Activated CD8-positive, alpha-beta memory T cell treated with anti-CD3 and anti-CD28 coated beads for 36 hours (primary cell): ENCODE data around the gene RBM19. TPM values are rescaled to one million over a fixed set of nuclear protein-coding genes. Genes with fewer than 3 reads are reported as not detected.

Experiments
- CTCF ChIA-PET: fragments of 350-600 bp; sonication (Branson Sonifier 250); formaldehyde crosslinking; loops from one replicate; lab custom pipeline; 2021; ENCODE audit warnings: antibody characterized with exemption; lab: Charles Lee
- POLR2A ChIA-PET: fragments of 350-600 bp; sonication (Branson Sonifier 250); formaldehyde crosslinking; loops from one replicate; lab custom pipeline; 2021; ENCODE audit warnings: antibody characterized with exemption; lab: Charles Lee
- total RNA-seq, 2 experiments: library from RNA; stranded (reverse); gene quantifications; one replicate each; pipeline ENCODE4 v1.2.3, GENCODE V29; 2021

RBM19 gene
- total RNA-seq, 2 experiments from 2014 or later = 98.0 to 103 TPM

DNA sequence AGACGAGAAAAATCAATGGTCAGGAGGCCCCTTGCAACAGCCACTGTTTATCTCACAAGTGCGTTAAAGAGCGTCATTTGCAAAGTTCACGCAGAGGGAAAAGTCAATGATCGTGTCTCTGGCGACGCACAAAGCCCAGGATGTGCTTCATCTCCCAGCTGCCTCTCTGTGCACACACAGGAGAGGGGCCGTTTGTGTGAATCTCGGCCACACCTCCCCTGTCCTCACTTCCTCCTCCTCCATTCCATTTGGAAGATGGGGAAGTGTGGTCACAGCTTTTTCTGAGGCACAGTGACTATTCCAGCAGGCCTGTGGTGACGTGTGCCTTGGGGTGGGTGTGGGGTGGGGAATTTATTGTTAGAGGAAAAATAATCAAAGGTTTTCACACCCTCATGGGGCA, 90.4 kb downstream of the RBM19 start:
- ChIA-PET POLR2A (no interaction called here), CTCF (no interaction called here)

DNA sequence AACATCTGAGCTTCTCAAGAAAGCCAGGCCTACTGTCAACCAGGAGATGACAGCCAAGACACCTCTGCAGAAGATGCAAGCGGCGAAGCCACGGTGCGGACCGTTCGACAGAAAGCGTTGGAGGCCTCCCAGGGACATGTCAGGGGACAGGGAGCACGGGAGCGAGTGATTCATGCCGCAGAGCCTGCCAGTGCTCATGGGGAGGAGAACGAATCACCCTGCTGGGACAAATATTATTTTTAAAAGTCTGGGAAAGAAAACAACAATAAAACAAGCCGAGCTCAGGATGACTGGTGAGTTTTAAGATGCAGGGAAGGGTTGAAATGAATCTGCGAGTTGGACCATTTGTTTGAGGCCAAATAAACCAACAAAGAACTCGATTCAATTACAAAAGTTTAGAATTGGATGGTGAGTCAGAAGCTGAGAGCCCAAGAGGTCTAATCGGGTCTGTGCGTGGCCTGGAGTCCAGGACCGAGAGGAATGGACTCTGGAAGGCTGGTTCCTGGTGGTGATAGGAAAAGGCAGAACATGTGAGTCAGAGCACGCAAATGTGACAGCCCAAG, 91.0 kb downstream of the RBM19 start:
- ChIA-PET CTCF (no interaction called here), POLR2A (no interaction called here)

DNA sequence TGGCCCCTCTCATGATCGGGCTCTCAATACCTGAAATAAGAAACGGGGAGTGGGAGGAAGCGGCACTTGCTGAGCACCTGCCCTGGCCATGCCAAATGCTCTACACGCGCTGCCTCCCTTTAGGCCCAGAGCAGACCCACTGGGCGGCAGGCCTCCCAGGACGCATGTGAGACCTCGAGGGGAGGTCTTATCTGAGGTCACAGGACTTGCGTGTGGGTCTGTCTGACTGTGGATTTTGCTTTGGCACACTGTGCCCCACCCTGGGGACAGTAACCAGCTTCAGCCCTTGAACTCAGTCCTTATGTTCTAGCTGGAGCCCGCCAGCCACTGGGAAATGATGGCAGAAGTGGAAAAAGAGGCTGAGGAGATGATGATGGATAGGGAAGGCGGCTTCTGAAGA, 91.8 kb downstream of the RBM19 start:
- ChIA-PET CTCF (no interaction called here), POLR2A (no interaction called here)

DNA sequence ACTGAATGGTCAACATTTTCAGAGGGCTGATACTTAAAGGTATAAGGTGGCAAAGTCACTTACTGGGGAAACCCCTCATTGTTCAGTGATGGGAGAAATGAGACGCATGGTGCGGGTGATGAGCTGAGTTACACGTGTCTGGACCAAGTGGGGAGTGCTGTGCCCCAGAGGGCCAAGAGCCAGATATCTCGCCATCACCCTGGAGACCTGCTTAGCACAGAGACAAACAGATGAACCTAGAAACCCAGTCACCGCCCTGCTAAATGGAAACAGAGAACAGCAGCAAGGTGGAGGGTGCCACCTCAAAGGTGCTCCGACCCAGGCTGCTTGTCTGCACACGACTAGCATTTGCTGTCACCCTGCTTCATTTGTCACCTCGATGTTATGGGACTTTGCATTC, 92.4 kb downstream of the RBM19 start:
- POLR2A ChIA-PET = no interaction called here
- CTCF ChIA-PET = no interaction called here

DNA sequence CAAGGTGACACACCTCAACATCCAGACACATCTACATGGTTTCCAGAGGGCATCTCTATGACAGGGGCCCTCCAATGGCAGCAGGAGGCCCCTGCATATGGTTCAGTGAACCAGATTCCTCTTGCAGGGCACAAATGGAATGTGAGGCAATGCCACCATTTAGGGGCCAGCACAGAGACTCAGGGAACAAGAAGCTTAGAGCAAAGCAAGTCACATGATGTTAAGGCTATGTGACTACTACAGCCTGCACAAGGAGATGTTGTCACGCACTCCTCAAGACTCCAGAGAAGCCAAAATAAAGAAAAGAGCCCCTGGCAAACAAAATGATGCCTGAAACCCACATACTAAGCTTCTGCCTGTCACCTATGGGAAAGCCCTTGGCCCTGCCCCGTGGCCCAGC, 95.2 kb downstream of the RBM19 start:
- POLR2A ChIA-PET = no interaction called here
- CTCF ChIA-PET = no interaction called here

DNA sequence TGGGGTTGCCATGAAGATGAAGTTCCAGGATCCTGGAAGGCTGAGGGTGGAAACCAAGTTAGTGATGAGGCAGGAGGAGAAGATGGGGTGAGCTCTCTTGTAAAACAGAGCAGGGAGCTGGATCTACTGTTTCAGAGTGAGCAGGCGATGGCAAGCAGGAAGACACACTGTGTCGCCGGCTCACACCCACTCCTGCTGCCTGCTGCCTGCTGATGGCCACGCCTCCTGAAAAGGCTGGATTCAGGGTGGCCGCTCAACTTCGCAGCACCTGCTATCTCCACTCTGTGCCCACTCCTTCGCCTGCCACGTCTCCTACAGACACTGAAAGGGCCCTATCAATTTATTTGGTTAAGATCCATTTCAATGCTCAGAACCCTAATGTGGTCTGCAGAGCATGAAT, 96.1 kb downstream of the RBM19 start:
- CTCF ChIA-PET = no interaction called here
- POLR2A ChIA-PET = no interaction called here

DNA sequence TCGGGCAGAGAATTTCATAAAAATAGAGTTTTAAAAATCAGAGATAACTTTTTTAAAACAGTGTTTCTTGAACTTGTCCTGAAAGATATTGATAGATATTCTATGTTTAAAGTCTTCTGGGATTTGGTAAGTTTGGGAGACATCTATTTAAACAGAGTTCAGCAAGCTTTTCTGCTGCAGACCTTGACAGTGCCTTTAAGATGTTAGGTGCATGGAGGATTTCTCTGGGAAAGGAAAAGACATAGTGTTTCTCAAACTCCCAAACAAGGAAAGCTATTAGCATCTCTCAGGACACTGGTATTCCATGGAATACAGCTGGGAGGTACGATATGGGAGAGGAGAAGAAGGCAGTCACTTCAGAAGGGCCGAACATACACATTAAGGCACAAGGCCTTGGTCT, 97.8 kb downstream of the RBM19 start:
- ChIA-PET POLR2A (no interaction called here), CTCF (no interaction called here)

DNA sequence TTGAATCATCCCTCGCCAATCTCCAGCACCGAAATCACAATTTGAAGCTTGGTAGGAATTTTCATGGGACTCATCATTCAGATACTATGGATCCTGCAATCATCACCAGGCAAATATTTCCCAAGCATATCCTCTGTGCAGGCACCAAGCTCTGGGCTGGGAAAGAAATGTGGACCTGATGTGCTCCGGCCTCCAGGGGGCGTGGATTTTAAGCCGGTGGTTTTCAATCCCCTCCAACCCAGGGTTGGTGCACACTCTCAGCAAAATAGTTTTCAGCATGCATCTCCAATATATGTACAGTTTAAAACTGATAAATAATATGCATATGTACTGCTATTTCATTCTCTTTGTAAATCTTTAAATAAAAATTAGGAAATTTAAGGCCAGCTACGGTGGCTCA, 98.9 kb downstream of the RBM19 start:
- ChIA-PET POLR2A (no interaction called here), CTCF (no interaction called here)

DNA sequence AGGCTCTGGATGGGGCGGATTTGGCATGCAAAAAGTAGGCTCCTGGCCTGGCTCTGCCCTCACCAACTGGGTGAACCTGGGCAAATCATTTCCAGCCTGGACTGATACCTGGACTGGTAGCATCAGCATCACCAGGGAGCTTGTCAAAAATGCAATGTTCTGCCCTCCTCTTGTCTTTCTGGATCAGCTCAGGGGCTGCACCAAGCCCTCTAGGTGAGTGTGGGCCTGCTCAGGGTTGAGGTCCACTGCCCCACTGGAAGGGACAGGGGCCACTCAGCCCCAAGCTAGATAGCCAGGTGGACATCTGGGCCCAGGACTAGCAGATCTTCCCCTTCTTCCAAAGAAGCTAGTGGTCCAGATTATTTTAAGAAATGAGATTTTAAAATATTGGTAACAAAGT, 99.6 kb downstream of the RBM19 start:
- POLR2A ChIA-PET = no interaction called here
- CTCF ChIA-PET = no interaction called here

DNA sequence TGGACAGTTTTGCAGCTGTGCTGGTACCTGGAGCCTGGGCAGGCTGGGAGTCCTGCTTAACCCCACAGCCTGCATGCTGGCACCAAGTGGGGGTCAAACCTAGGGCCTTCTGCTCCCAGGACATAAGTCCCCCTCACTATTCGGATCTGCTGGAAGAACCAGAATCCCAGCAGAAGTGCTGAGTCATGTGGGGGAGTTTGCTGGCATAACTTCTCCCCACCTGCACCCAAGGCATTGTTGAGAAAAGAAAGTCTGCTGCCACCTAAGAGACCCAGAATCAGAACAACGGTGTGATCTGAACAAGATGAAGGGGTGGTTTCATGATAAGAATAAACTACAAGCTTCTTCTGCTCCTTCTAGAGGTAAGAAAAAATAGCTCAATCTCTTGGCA, 102.7 kb downstream of the RBM19 start:
- POLR2A ChIA-PET = no interaction called here

DNA sequence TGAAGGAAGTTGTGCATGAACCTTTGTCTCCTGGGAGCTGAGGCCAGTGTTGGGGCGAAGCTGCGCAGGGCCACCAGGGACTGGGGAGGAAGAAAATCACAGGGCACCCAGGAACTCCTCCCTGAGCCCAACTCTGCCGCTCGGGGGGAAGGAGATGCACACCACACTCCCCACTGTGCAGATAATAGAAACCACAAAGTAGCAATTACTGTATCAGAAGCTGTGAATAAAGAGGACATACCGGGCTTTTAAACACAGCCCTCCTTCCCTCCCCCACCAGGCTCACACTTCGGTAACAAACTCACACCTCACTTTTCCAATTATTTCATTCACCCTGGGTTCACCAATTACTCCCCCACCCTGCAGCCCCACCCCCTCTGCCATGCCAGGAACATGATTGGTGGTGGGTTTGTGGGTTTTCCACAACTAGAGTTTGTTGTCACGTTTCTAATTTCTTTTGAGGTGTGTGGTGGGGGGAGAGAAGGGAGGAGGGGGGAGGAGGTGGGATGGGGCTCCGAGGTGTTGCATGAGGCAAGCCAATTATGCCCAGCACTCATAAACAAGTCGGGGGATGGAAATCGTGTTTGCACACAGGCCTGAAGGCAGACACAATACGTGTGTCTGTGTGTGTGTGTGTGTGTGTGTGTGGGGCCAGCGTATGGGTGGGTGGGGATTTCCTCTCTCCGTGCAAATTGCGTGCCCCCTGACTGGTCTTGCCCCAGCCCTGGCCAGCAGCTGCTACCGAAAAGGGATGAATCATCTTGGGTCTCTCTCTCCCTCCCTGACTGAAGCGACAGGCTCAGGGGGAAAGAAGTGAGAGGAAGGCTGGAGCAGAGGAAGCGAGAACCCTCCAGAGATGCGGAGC, 103.3 kb downstream of the RBM19 start:
- CTCF ChIA-PET = no interaction called here
- POLR2A ChIA-PET = no interaction called here

More for the DNA sequence above, 102.7 kb downstream of the RBM19 start:
- CTCF ChIA-PET = no interaction called here

DNA sequence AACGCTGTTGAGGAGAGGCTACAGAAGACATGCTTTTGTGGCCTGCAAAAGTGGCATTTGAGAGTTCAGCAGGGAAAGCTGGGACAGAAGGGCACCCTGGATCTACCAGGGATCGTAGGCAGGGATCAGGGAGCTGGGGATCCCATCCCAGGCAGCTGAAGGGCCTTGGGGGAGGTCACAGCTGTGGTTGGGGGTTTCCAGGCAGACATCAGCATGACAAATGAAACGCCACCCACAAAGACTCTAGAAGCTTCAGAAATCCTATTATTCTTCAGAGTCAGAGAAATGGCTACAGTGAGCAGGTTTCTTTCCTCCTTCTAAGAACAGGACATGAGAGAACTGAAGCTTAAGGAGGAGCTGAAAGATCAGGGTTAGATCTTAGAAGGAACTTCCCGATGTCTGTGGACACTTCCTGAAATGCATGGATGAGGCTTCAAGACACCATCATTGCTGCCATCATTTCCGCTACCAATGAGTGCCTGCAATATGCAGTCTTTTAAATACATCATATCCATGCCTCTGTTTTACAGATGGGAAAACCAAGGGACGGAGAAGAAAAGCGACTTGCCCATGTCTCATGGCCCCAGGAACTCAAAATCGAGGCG, 104.3 kb downstream of the RBM19 start:
- ChIA-PET CTCF (no interaction called here), POLR2A (no interaction called here)

DNA sequence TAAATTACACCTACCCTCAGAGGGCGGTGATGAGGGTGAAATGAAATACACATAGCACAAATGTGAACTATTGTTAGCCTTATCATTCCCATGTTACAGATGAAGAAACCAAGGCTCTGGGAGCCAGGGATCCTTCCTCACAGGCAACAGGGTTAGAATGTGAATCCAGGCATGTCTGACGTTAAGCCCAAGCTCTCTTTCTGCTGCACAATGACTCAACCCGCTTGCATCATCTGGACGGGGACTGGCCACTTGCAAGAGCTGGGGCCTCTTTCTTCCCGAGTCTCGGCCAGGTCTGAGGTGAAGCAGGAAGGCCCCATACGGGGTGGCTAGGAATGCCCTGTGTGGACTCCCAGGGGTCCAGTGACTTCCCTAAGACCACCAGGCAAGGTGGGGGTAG, 105.2 kb downstream of the RBM19 start:
- ChIA-PET POLR2A (no interaction called here), CTCF (no interaction called here)

DNA sequence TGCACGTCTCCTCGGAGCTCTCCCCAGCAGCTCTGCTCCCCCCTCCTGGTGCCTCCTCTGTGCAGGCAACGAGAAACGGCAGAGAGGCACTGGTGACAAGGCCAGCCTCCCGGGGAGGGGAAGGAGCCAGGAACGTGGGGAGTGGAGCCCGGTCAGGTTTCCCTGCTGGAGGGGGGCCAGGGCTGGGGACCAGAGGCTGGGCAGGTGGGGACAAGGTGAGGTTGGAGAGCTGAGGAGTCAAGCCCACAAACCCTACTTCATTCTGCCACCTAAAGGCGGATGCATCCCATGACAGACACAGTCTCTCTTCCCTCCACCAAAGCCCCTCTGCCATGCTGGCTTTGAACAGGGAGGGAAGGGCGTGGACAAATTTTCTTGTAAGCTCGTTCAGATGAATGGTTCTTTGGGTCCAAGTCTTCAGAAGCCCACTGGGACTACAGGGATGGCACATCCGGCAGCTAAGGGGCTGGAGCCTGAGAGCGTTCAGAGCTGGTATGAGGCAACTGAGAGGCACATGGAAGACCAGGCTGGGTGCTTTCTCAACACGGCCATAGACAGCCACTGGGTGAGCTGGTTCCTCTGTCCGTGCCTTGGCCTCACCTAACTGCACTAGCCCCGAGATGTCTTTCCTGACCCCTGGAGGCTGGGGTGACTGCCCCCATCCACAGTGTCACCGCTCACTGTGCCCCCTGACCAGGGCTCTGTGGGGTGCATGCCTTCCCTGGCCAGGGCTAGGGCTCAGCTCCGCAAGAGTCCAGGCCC, 105.9 kb downstream of the RBM19 start:
- ChIA-PET CTCF (no interaction called here), POLR2A (no interaction called here)

DNA sequence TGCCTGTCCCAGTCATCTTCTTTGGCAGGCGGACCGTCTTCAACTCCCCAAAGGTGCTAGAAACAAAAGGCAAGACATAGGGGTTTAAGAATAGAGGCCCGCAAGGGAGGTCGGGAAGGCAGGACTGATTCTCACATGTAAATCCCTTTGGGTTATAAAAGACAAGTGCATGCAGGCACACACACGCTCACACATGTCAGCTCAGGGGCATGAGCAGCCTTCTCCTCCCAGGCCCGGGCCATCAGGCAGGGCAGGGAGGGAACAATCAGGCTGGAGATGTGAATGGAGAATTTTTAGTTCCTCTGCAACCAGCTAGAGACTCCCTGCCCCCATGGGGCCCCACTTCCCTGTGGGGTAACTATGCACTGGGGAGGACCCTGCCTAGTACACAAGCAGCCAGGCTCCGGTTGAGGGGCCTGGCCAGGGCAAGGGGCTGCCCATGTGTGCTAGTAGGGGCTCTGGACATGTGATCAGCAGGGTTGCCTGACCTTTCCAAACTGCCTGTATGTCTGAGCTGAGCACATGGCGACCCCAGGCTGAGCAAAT, 107.2 kb downstream of the RBM19 start:
- CTCF ChIA-PET = no interaction called here
- POLR2A ChIA-PET = no interaction called here

DNA sequence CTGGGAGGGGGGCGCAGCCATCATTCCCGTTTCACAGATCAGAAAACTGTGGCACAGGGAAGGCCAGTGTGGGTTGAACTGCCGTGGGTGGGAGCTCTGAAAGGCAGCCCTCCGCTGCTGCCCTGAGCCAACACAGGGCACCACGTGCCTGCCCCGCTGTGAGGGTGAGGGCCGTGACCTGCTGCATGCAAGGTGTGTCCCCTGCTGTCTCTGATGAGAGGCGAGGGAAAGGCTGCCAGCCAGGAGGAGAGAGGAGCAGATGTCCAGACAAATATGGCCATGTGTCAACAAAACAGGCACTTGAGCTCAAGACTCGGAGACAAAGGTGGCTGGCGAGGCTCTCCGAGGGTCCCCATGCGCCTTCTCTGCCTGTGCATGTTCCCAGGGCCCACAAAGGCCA, 108.8 kb downstream of the RBM19 start:
- ChIA-PET CTCF (no interaction called here), POLR2A (no interaction called here)

DNA sequence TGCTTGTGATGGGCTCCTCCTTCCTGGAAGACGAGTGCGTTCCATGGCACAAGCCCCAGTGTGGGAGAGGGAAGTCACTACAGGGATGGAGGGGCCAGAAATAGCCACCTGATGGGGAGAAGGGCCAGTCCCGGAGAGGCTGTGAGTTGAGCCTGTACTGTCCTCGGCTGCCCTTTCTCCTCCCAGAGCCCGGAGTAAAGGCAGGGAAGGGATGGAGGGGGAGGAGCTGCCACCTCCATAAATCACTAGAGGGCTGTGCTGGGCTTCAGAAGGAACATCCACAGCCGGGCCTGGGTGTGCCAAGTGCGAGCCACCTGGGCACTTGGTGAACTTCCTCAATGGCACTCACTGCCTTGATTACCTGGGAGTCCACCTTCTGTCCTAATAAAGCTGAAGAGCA, 110.1 kb downstream of the RBM19 start:
- ChIA-PET CTCF (no interaction called here), POLR2A (no interaction called here)

DNA sequence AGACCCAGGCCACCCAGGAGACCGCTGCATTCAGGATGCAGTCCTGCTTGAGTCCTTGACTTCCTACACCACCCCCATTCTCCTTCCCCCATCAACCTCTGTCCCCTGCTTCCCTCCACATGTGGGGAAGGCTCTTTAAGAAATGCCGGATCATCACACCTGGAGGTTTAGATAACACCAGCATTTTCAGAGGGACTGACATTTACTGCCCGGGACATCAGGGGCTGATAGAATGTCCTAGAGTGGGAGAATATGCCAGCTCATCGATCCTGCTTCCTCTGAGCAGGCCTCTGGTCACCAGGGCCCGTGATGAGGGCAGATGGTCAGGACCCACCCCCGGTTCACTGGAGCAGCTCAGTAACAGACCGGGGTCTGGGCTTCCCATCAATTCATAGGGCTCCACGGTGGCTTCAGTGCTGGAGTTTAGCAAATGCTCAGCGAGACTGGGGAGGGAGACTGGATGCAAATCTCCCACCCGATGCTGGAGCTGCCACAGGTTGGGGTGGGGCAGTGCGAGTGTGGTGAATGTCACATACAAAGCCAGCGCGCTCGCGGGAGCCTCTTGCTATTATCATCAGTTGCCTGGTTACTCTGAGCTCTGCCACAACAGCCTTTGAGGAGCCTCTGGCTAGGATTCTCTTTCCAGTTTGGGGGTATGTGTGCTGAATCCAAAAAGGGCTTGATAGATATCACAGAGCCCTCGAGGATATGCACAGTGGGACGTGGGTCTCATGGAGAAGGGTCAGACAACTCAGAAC, 111.6 kb downstream of the RBM19 start:
- ChIA-PET CTCF (no interaction called here), POLR2A (no interaction called here)

DNA sequence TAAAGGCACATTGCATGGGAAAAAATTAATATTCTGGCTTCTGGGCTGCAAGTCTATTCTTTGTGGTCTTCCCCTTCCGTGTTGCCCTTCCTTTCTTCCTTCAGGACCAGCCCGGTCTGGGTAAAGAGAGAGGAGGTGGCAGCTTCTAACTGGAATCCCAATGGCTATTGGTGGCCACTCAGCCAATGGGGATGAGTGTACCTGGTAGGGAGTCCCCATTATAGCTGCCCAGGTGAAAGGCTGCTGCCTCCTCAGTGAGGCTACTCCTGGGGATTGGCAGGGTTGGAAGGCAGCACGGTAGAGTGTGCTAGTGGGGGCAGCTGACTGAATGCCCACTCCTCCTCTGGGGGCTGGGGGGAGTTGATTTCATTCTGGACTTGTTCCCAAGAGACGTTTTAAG, 112.6 kb downstream of the RBM19 start:
- ChIA-PET POLR2A (no interaction called here), CTCF (no interaction called here)
